Measurements from ENCODE around the gene AGXT. TPM values are rescaled to one million over a fixed set of nuclear protein-coding genes. Genes with fewer than 3 reads are reported as not detected.
"Not testable (repeated sequence)": the region's sequence is repeated elsewhere in the genome, so short reads cannot be mapped to it uniquely, and the experiment has no call there.

The AGXT gene
- total RNA-seq, 1 experiment from 2014 or later, result 0.26 TPM

GRCh38 chr2:240833724-240834285 lies 34.8 kb upstream of the AGXT start:
- Histone ChIP-seq H3K4me3 (no peak overlapping the region), H3K36me3 (no peaks in the 10 kb centered on the region), H3K27me3 (replicated peaks) (peaks cover 40% of the 10 kb centered on the region), H3K4me1 (replicated peaks) (peaks cover 11% of the 10 kb centered on the region; the same call in 1 of the 2 replicates), H3K27ac (no peak overlapping the region), H3K9me3 (replicated peaks) (no peaks in the 10 kb centered on the region)
- no peak for DNase-seq (ENCODE audit: low read depth in 1 of 2, low spot score in 2 of 2)

- Histone ChIP-seq H3K36me3 (no peaks in the 10 kb centered on the region), H3K27ac (no peak overlapping the region), H3K4me1 (replicated peaks) (peaks cover 11% of the 10 kb centered on the region; the same call in 1 of the 2 replicates), H3K9me3 (replicated peaks) (no peaks in the 10 kb centered on the region), H3K27me3 (replicated peaks) (peaks cover 35% of the 10 kb centered on the region), H3K4me3 (no peak overlapping the region)
- no peak for DNase-seq (ENCODE audit: low read depth in 1 of 2, low spot score in 2 of 2)
Observed at GRCh38 chr2:240834377-240834975, 34.1 kb upstream of the AGXT start.

- Histone ChIP-seq H3K4me1 (replicated peaks) (peaks cover 11% of the 10 kb centered on the region; the same call in 1 of the 2 replicates), H3K36me3 (no peaks in the 10 kb centered on the region), H3K9me3 (replicated peaks) (no peaks in the 10 kb centered on the region), H3K27ac (no peak overlapping the region), H3K4me3 (no peak overlapping the region), H3K27me3 (replicated peaks) (peaks cover 27% of the 10 kb centered on the region)
- no peak for DNase-seq (ENCODE audit: low read depth in 1 of 2, low spot score in 2 of 2)
Observed at GRCh38 chr2:240835528-240835927, 33.1 kb upstream of the AGXT start.

- Histone ChIP-seq H3K9me3 (replicated peaks) (no peaks in the 10 kb centered on the region), H3K27me3 (replicated peaks) (peaks cover 14% of the 10 kb centered on the region), H3K27ac (no peak overlapping the region), H3K36me3 (no peaks in the 10 kb centered on the region), H3K4me3 (no peak overlapping the region), H3K4me1 (replicated peaks) (peaks cover 8% of the 10 kb centered on the region; the same call in 1 of the 2 replicates)
- no peak for DNase-seq (ENCODE audit: low read depth in 1 of 2, low spot score in 2 of 2)
Observed at GRCh38 chr2:240836781-240837467, 31.7 kb upstream of the AGXT start.

- Histone ChIP-seq H3K27me3 (replicated peaks) (peaks cover 14% of the 10 kb centered on the region), H3K36me3 (no peaks in the 10 kb centered on the region), H3K9me3 (replicated peaks) (no peaks in the 10 kb centered on the region), H3K4me1 (replicated peaks) (0 out of 2 replicates have a peak, but pooled peaks cover 7% of the 10 kb centered on the region), H3K4me3 (no peak overlapping the region), H3K27ac (no peak overlapping the region)
- no peak for DNase-seq (ENCODE audit: low read depth in 1 of 2, low spot score in 2 of 2)
Observed at GRCh38 chr2:240837621-240838020, 31.0 kb upstream of the AGXT start.

GRCh38 chr2:240839152-240840143 lies 29.2 kb upstream of the AGXT start:
- DNase-seq (ENCODE audit: low read depth in 1 of 2, low spot score in 2 of 2), result no peak
- Histone ChIP-seq H3K27ac (no peak overlapping the region), H3K36me3 (no peaks in the 10 kb centered on the region), H3K27me3 (replicated peaks) (peaks cover 15% of the 10 kb centered on the region), H3K9me3 (replicated peaks) (0 out of 2 replicates have a peak, but pooled peaks cover under 1% of the 10 kb centered on the region), H3K4me3 (no peak overlapping the region), H3K4me1 (replicated peaks) (0 out of 2 replicates have a peak, but pooled peaks cover 7% of the 10 kb centered on the region)

- DNase-seq (ENCODE audit: low read depth in 1 of 2, low spot score in 2 of 2), result peak; percentile 58 to 84
- H3K4me3 ChIP-seq, result no peak overlapping the region
- H3K36me3 ChIP-seq, result no peaks in the 10 kb centered on the region
- no peak overlapping the region for H3K27ac ChIP-seq
- H3K4me1 ChIP-seq (replicated peaks), result 0 out of 2 replicates have a peak, but pooled peaks cover 7% of the 10 kb centered on the region
- H3K9me3 ChIP-seq (replicated peaks), result peaks cover 10% of the 10 kb centered on the region; the same call in 1 of the 2 replicates
- H3K27me3 ChIP-seq (replicated peaks), result peaks cover 19% of the 10 kb centered on the region
Observed at GRCh38 chr2:240840435-240841060, 28.1 kb upstream of the AGXT start.

GRCh38 chr2:240846309-240846708 lies 22.3 kb upstream of the AGXT start:
- H3K27ac ChIP-seq; H3K4me1 ChIP-seq (replicated peaks); H3K36me3 ChIP-seq; H3K9me3 ChIP-seq (replicated peaks); H3K27me3 ChIP-seq (replicated peaks); DNase-seq (ENCODE audit: low read depth in 1 of 2, low spot score in 2 of 2); H3K4me3 ChIP-seq: not testable (repeated sequence)

- Histone ChIP-seq H3K4me1 (replicated peaks) (peaks cover 14% of the 10 kb centered on the region), H3K9me3 (replicated peaks) (peaks cover 10% of the 10 kb centered on the region; the same call in 1 of the 2 replicates), H3K27me3 (replicated peaks) (peaks cover 5% of the 10 kb centered on the region; the same call in 1 of the 2 replicates), H3K27ac (no peak overlapping the region), H3K4me3 (no peak overlapping the region), H3K36me3 (no peaks in the 10 kb centered on the region)
- no peak for DNase-seq (ENCODE audit: low read depth in 1 of 2, low spot score in 2 of 2)
Observed at GRCh38 chr2:240846873-240847595, 21.6 kb upstream of the AGXT start.

- H3K27ac ChIP-seq, result no peak overlapping the region
- H3K27me3 ChIP-seq (replicated peaks), result peaks cover 5% of the 10 kb centered on the region; the same call in 1 of the 2 replicates
- no peak overlapping the region for H3K4me3 ChIP-seq
- peaks cover 17% of the 10 kb centered on the region for H3K4me1 ChIP-seq (replicated peaks)
- H3K9me3 ChIP-seq (replicated peaks), result peaks cover 10% of the 10 kb centered on the region; the same call in 1 of the 2 replicates
- DNase-seq (ENCODE audit: low read depth in 1 of 2, low spot score in 2 of 2), result no peak
- no peaks in the 10 kb centered on the region for H3K36me3 ChIP-seq
Observed at GRCh38 chr2:240847817-240848216, 20.8 kb upstream of the AGXT start.

GRCh38 chr2:240848900-240849680 lies 19.5 kb upstream of the AGXT start:
- DNase-seq (ENCODE audit: low read depth in 1 of 2, low spot score in 2 of 2), result no peak
- H3K9me3 ChIP-seq (replicated peaks), result peaks cover 16% of the 10 kb centered on the region; the same call in 1 of the 2 replicates
- H3K27ac ChIP-seq, result no peak overlapping the region
- H3K27me3 ChIP-seq (replicated peaks), result peaks cover 5% of the 10 kb centered on the region; the same call in 1 of the 2 replicates
- H3K4me3 ChIP-seq, result no peak overlapping the region
- no peaks in the 10 kb centered on the region for H3K36me3 ChIP-seq
- peaks cover 17% of the 10 kb centered on the region for H3K4me1 ChIP-seq (replicated peaks)

GRCh38 chr2:240850026-240850425 lies 18.6 kb upstream of the AGXT start:
- no peak overlapping the region for H3K4me3 ChIP-seq
- peaks cover 17% of the 10 kb centered on the region for H3K4me1 ChIP-seq (replicated peaks)
- peaks cover 17% of the 10 kb centered on the region; the same call in 1 of the 2 replicates for H3K9me3 ChIP-seq (replicated peaks)
- no peaks in the 10 kb centered on the region for H3K27me3 ChIP-seq (replicated peaks)
- DNase-seq (ENCODE audit: low read depth in 1 of 2, low spot score in 2 of 2), result no peak
- H3K27ac ChIP-seq, result no peak overlapping the region
- no peaks in the 10 kb centered on the region for H3K36me3 ChIP-seq

Measured in SJSA1 (cell line).